NCI-H2029 treated with DMSO at 0.1 percent for 48 hours (cell line): Measurements from ENCODE around the gene CUEDC1.
A peak's percentile ranks its signal among the peaks of the same experiment; 100 is the strongest.
"Not testable (repeated sequence)": the region's sequence is repeated elsewhere in the genome, so short reads cannot be mapped to it uniquely, and the experiment has no call there.

Source experiments
- DNase-seq: peaks from one replicate; lab custom pipeline; 2025; lab: John Stamatoyannopoulos, UW

CUEDC1 gene

GRCh38 chr17:57859601-57860413 lies 95.4 kb downstream of the CUEDC1 start:
- DNase-seq, result no peak

GRCh38 chr17:57858838-57859237 lies 96.4 kb downstream of the CUEDC1 start:
- no peak for DNase-seq

- no peak for DNase-seq
Observed at GRCh38 chr17:57856792-57857620, 98.2 kb downstream of the CUEDC1 start.

GRCh38 chr17:57855391-57856035 lies 99.7 kb downstream of the CUEDC1 start:
- DNase-seq, result no peak

- no peak for DNase-seq
Observed at GRCh38 chr17:57853695-57854094, 101.5 kb downstream of the CUEDC1 start.

- DNase-seq, result no peak
Observed at GRCh38 chr17:57852955-57853328, 102.3 kb downstream of the CUEDC1 start.

- DNase-seq, result no peak
Observed at GRCh38 chr17:57852092-57852954, 102.9 kb downstream of the CUEDC1 start.

GRCh38 chr17:57849874-57850754 lies 105.1 kb downstream of the CUEDC1 start, which contains the start of gene MRPS23:
MRPS23 (minus strand) TSS chr17:57850044; CDS start chr17:57850010, 34 bp downstream.
- peak; percentile 83 for DNase-seq

GRCh38 chr17:57849163-57849873 lies 105.9 kb downstream of the CUEDC1 start:
- DNase-seq, result no peak

- not testable (repeated sequence) for DNase-seq
Observed at GRCh38 chr17:57846056-57846945, 108.9 kb downstream of the CUEDC1 start.

- no peak for DNase-seq
Observed at GRCh38 chr17:57842280-57842679, 112.9 kb downstream of the CUEDC1 start.

- no peak for DNase-seq
Observed at GRCh38 chr17:57839571-57839923, 115.7 kb downstream of the CUEDC1 start.

GRCh38 chr17:57838857-57839570 lies 116.2 kb downstream of the CUEDC1 start:
- DNase-seq, result no peak

- DNase-seq, result no peak
Observed at GRCh38 chr17:57838453-57838852, 116.8 kb downstream of the CUEDC1 start.

- DNase-seq, result no peak
Observed at GRCh38 chr17:57835333-57835900, 119.8 kb downstream of the CUEDC1 start.

GRCh38 chr17:57834146-57834741 lies 121.0 kb downstream of the CUEDC1 start:
- no peak for DNase-seq

- peak; percentile 19 for DNase-seq
Observed at GRCh38 chr17:57833179-57833939, 121.9 kb downstream of the CUEDC1 start.
